Endothelial cell of umbilical vein (primary cell): Measurements from ENCODE around the gene GPR68. TPM values are rescaled to one million over a fixed set of nuclear protein-coding genes. Genes with fewer than 3 reads are reported as not detected.

Experiments used
- BruUV-seq: library from RNA; stranded (reverse); fragments of 400-500 nt; replicated peaks from 2 replicates; lab custom pipeline; 2021; lab: Mats Ljungman, UMichigan
- CTCF ChIA-PET: fragments of 300-600, 350-600 bp; sonication (Branson Sonifier 250); formaldehyde crosslinking; loops from one replicate; lab custom pipeline; 2021; ENCODE audit warnings: antibody characterized with exemption, inconsistent platforms; lab: Charles Lee
- POLR2A ChIA-PET: fragments of 300-600, 350-600 bp; sonication (Branson Sonifier 250); formaldehyde crosslinking; loops from one replicate; lab custom pipeline; 2021; ENCODE audit warnings: antibody characterized with exemption, inconsistent platforms; lab: Charles Lee
- DNase-seq: peaks from one replicate; pipeline ENCODE4 v3.0.0-alpha.2; 2011; ENCODE audit warnings: low read depth, low spot score
- FAIRE-seq: peaks from 2 replicates; lab custom pipeline; 2011; peaks lifted over from hg19 to GRCh38; lab: Jason Lieb, UNC
- H2AFZ ChIP-seq: 2 replicates; pipeline ENCODE4 v1.6.0; 2012; ENCODE audit warnings: low read depth, low read length, control low read depth, inconsistent platforms
- H3K27ac ChIP-seq: 2 replicates; pipeline ENCODE4 v1.5.1; 2011; ENCODE audit warnings: low read depth, mild to moderate bottlenecking, control low read depth, low read length, moderate library complexity; ENCODE audit not compliant: insufficient read depth
- H3K27me3 ChIP-seq, 2 experiments: 2 replicates each; pipeline versions ENCODE4 v1.6.0 to v1.6.1; 2011; ENCODE audit warnings: low read length in 2 of 2, mixed read lengths in 1 of 2; ENCODE audit not compliant: control insufficient read depth in 2 of 2, insufficient read depth in 2 of 2
- H3K36me3 ChIP-seq, 2 experiments: 2 replicates in 1 of 2; 3 replicates in 1 of 2; pipeline ENCODE4 v1.5.1; 2011; ENCODE audit warnings: low read length in 2 of 2, mild to moderate bottlenecking in 1 of 2, moderate library complexity in 1 of 2; ENCODE audit not compliant: control insufficient read depth in 2 of 2, insufficient read depth in 2 of 2; ENCODE audit errors: extremely low read depth in 1 of 2
- H3K4me1 ChIP-seq: 3 replicates; pipeline ENCODE4 v1.5.1; 2011; ENCODE audit warnings: mild to moderate bottlenecking, low read length; ENCODE audit not compliant: control insufficient read depth, insufficient read depth; ENCODE audit errors: extremely low read depth
- H3K4me2 ChIP-seq: 2 replicates; pipeline ENCODE4 v1.6.1; 2011; ENCODE audit warnings: low read length, control low read depth, mixed read lengths; ENCODE audit not compliant: insufficient read depth
- H3K4me3 ChIP-seq, 3 experiments: fragments of 200-600 bp in 1 of 3; sonication (generic), shearing (Covaris generic) in 1 of 3; replicated peaks in 1 of 3; 2 replicates each; pipeline ENCODE4 v1.5.1; 2011 to 2016; ENCODE audit warnings: control low read depth in 3 of 3, low read length in 3 of 3, mild to moderate bottlenecking in 2 of 3, inconsistent platforms in 1 of 3, low read depth in 1 of 3, moderate library complexity in 1 of 3; ENCODE audit not compliant: insufficient read depth in 1 of 3
- H3K79me2 ChIP-seq: 2 replicates; pipeline ENCODE4 v1.6.0; 2012; ENCODE audit warnings: low read length, inconsistent platforms; ENCODE audit not compliant: control insufficient read depth, insufficient read depth
- H3K9ac ChIP-seq: replicated peaks from 2 replicates; pipeline ENCODE3; 2011; ENCODE audit warnings: low read length, control low read depth; ENCODE audit not compliant: insufficient read depth; ENCODE audit errors: extremely low read depth
- H3K9me1 ChIP-seq: replicated peaks from 3 replicates; pipeline ENCODE4 v1.6.0; 2011; ENCODE audit warnings: mild to moderate bottlenecking, low read length; ENCODE audit not compliant: control insufficient read depth, insufficient read depth; ENCODE audit errors: extremely low read depth
- H3K9me3 ChIP-seq: replicated peaks from 2 replicates; pipeline ENCODE4 v1.5.1; 2012; ENCODE audit warnings: low read length, inconsistent platforms; ENCODE audit not compliant: control insufficient read depth, insufficient read depth
- H4K20me1 ChIP-seq: replicated peaks from 2 replicates; pipeline ENCODE3; 2011; ENCODE audit warnings: mild to moderate bottlenecking, low read length; ENCODE audit not compliant: control insufficient read depth, insufficient read depth; ENCODE audit errors: extremely low read depth
- EZH2 ChIP-seq: IDR thresholded peaks from 2 replicates; pipeline ENCODE4 v1.6.1; 2012; ENCODE audit warnings: borderline replicate concordance, low read depth, mild to moderate bottlenecking, moderate library complexity, low read length, inconsistent platforms; ENCODE audit not compliant: severe bottlenecking
- FOS ChIP-seq: IDR thresholded peaks from 2 replicates; pipeline ENCODE4 v1.6.1; 2011; ENCODE audit warnings: mild to moderate bottlenecking, low read length, moderate library complexity, borderline replicate concordance; ENCODE audit not compliant: insufficient read depth
- GATA2 ChIP-seq: IDR thresholded peaks from 2 replicates; pipeline ENCODE4 v1.7.0; 2011; ENCODE audit warnings: low read depth, mild to moderate bottlenecking, moderate library complexity, mixed read lengths, low read length; ENCODE audit not compliant: insufficient read length, insufficient read depth
- JUN ChIP-seq: IDR thresholded peaks from 2 replicates; pipeline ENCODE4 v1.6.1; 2011; ENCODE audit warnings: borderline replicate concordance, low read depth; ENCODE audit not compliant: insufficient read length, insufficient read depth
- MYC ChIP-seq: IDR thresholded peaks from one replicate; pipeline ENCODE4 v1.6.1; 2011; ENCODE audit warnings: mild to moderate bottlenecking, low read depth, low read length
- POLR2A ChIP-seq: IDR thresholded peaks from 2 replicates; pipeline ENCODE4 v1.6.1; 2012; ENCODE audit warnings: low read depth, mild to moderate bottlenecking, control low read depth, low read length
- POLR2AphosphoS5 ChIP-seq: IDR thresholded peaks from 2 replicates; pipeline ENCODE4 v1.6.1; 2012; ENCODE audit warnings: low read depth, mild to moderate bottlenecking, control low read depth, low read length, moderate library complexity; ENCODE audit not compliant: insufficient read depth
- dilution Hi-C: fragments of 300-500 bp; cut with MboI; formaldehyde crosslinking; loops from one replicate; pipeline ENCODE4 v1.15.0; 2019; ENCODE audit warnings: low sequenced_read_pairs; ENCODE audit not compliant: extremely low pct_ligation_motif_present
- intact Hi-C: fragments of 100-400 bp; cut with micrococcal nuclease; formaldehyde crosslinking; loops from one replicate; pipeline ENCODE4 v1.10.0; 2022
- polyA plus RNA-seq, 4 experiments: library from polyadenylated mRNA; depleted of rRNA in 3 of 4; stranded (reverse) in 3 of 4; unstranded in 1 of 4; fragments of >200 nt; gene quantifications; 2 replicates each; pipeline versions ENCODE4 v1.2.1 to v1.2.3, GENCODE V29; 2011 to 2012; ENCODE audit warnings: missing spikeins in 1 of 4
- total RNA-seq: library from RNA; stranded (reverse); gene quantifications from 2 replicates; pipeline ENCODE4 v1.2.3, GENCODE V29; 2021
- TF ChIP-seq, protein P1 (sequence below), 2 donors: IDR thresholded peaks; 1 replicate in 1 of 2; 2 replicates in 1 of 2; pipeline ENCODE4 v1.5.1; 2011; ENCODE audit warnings: low read length in 2 of 2, mild to moderate bottlenecking in 2 of 2, moderate library complexity in 2 of 2, control low read depth in 1 of 2, inconsistent platforms in 1 of 2, low read depth in 1 of 2; ENCODE audit not compliant: insufficient read depth in 1 of 2; ENCODE audit errors: extremely low read depth in 1 of 2
- TF ChIP-seq, protein P2 (sequence below): IDR thresholded peaks from 2 replicates; pipeline ENCODE4 v1.6.1; 2011; ENCODE audit not compliant: insufficient read depth, insufficient read length

GPR68 gene
- total and polyA plus RNA-seq, 2 donors (not counting 3 experiments of a cell fraction or from before 2014, with no cell fraction given), result 0.24 to 0.36 TPM

DNA sequence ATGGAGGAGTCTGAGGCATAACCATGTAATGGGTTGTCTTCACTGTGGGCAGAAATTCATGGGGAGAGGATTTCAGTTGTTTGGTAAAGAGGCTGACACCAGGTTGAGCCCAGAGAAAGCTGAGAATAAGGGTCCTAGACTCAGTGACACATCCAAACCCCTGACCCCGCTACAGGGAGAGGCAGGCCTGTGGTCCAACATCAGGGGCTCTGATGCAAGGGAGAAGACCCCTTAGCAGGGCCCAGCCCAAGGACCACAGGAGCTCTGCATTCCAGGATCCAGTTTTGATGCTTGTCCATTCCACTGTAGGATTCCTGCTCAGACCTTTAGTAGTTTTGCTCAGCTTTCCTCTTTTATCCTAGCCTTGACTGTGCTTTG, 15.5 kb downstream of the GPR68 start:
- FAIRE-seq, result no peak
- intact Hi-C loops, result no loop called here
- BruUV-seq, result no TSS peak

DNA sequence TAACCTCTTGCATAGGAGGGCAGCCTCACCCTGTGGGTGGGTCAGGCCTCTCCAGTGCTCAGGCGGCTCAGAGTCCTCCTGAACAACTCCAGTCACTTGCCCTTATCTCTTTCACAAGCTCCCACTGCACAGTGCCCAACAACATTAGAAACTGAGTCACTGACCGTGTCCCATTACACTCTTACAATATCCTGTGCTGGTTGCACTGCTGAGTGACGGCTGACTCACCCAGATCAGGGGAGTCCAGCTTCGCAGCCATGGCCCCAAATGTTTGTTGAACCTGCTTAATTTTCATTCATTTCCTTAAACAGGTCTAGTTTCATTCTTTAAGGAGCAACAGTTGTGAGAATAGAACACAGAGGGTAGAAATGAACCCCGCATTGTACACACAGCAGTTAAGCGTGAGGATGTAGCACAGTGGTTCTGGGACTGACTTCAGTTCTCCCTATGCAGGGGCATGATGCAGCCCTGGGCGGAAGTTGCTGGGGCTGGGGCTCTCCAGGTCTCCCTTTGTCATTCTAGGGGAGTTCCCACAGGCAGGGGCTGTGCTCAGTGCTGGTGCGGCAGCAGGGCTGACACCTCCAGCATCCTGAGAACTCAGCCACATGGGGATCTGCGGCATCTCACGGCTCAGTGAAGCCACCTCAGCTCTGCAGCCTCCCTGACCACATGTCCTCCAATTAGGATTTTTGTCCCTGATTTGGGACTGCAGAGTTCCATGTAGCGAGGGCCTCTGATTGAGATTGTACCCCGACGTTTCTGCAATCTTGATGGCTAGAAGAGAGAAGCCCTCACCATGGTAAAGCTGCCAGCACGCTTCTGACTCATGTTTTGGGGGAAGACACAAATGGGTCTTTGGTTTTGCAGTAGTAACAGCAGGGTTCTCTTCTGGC, 16.1 kb downstream of the GPR68 start:
- POLR2A ChIA-PET, result interaction anchor here (0.6 kb wide), 1 partner anchor 42 kb away, joined by 7 read pairs; no protein-coding TSS in a partner anchor
- Histone ChIP-seq H3K9me1 (no peaks in the 10 kb centered on the region), H3K4me3 (no peak overlapping the region), H4K20me1 (no peaks in the 10 kb centered on the region), H3K4me1 (peaks cover 10% of the 10 kb centered on the region), H2AFZ (no peak overlapping the region), H3K4me2 (no peak overlapping the region), H3K79me2 (no peaks in the 10 kb centered on the region), H3K27ac (no peak overlapping the region), H3K9ac (no peak overlapping the region), H3K27me3 (no peaks in the 10 kb centered on the region), H3K36me3 (no peaks in the 10 kb centered on the region), H3K9me3 (no peaks in the 10 kb centered on the region)
- BruUV-seq, result no TSS peak
- intact Hi-C loops (no loop called here), dilution Hi-C loops (no loop called here)
- TF ChIP-seq EZH2 (no peak), FOS (peak; percentile 87), POLR2AphosphoS5 (peak; percentile 51), MYC (no peak), POLR2A (no peak), GATA2 (peak; percentile 67), JUN (peak; percentile 30)
- TF ChIP-seq, protein P1, sequence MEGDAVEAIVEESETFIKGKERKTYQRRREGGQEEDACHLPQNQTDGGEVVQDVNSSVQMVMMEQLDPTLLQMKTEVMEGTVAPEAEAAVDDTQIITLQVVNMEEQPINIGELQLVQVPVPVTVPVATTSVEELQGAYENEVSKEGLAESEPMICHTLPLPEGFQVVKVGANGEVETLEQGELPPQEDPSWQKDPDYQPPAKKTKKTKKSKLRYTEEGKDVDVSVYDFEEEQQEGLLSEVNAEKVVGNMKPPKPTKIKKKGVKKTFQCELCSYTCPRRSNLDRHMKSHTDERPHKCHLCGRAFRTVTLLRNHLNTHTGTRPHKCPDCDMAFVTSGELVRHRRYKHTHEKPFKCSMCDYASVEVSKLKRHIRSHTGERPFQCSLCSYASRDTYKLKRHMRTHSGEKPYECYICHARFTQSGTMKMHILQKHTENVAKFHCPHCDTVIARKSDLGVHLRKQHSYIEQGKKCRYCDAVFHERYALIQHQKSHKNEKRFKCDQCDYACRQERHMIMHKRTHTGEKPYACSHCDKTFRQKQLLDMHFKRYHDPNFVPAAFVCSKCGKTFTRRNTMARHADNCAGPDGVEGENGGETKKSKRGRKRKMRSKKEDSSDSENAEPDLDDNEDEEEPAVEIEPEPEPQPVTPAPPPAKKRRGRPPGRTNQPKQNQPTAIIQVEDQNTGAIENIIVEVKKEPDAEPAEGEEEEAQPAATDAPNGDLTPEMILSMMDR (IDR thresholded peaks at IDR 0.05; ENCODE audit: extremely low read depth in 1 of 2, insufficient read depth in 1 of 2, low read depth in 1 of 2, low read length in 2 of 2), result no peak
- TF ChIP-seq, protein P2, sequence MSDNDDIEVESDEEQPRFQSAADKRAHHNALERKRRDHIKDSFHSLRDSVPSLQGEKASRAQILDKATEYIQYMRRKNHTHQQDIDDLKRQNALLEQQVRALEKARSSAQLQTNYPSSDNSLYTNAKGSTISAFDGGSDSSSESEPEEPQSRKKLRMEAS, result no peak
- FAIRE-seq (peak; percentile 77), DNase-seq (peak; percentile 75)
- CTCF ChIA-PET, result interaction anchor here (1.6 to 3.3 kb wide), 4 partner anchors 8 to 51 kb away, joined by 3 to 11 read pairs (median 5); no protein-coding TSS in a partner anchor

More for the DNA sequence above, 15.5 kb downstream of the GPR68 start:
- Histone ChIP-seq H3K9me3 (no peaks in the 10 kb centered on the region), H3K79me2 (no peaks in the 10 kb centered on the region), H3K4me1 (peaks cover 10% of the 10 kb centered on the region), H3K4me3 (no peak overlapping the region), H3K27me3 (no peaks in the 10 kb centered on the region), H2AFZ (no peak overlapping the region), H3K27ac (no peak overlapping the region), H3K9ac (no peak overlapping the region), H3K9me1 (no peaks in the 10 kb centered on the region), H3K36me3 (no peaks in the 10 kb centered on the region), H3K4me2 (no peak overlapping the region), H4K20me1 (no peaks in the 10 kb centered on the region)
- dilution Hi-C loops, result no loop called here
- CTCF ChIA-PET, result interaction anchor here (1.6 to 3.3 kb wide), 3 partner anchors 10 to 52 kb away, joined by 5 to 11 read pairs (median 5); no protein-coding TSS in a partner anchor
- TF ChIP-seq JUN, result no peak
- DNase-seq, result no peak
- POLR2A ChIA-PET, result interaction anchor here (0.6 kb wide), 1 partner anchor 42 kb away, joined by 7 read pairs; no protein-coding TSS in a partner anchor
